HUES64 (cell line): Measurements from ENCODE around the gene NUDT22.

Source experiments
- H3K27ac ChIP-seq: 2 replicates; pipeline ENCODE4 v1.7.0; 2013; ENCODE audit warnings: low read depth, low read length, inconsistent platforms
- H3K27me3 ChIP-seq: 2 replicates; pipeline ENCODE4 v1.6.1; 2013; ENCODE audit warnings: mild to moderate bottlenecking, low read length; ENCODE audit not compliant: insufficient read depth
- H3K36me3 ChIP-seq: 2 replicates; pipeline ENCODE4 v1.6.1; 2013; ENCODE audit warnings: mild to moderate bottlenecking, low read length; ENCODE audit not compliant: insufficient read depth
- H3K4me1 ChIP-seq: 2 replicates; pipeline ENCODE4 v1.6.1; 2013; ENCODE audit warnings: mild to moderate bottlenecking, low read length, moderate library complexity; ENCODE audit not compliant: insufficient read depth
- H3K4me3 ChIP-seq: 2 replicates; pipeline ENCODE4 v1.5.1; 2013; ENCODE audit warnings: mild to moderate bottlenecking, low read length, moderate library complexity
- H3K9ac ChIP-seq: 2 replicates; pipeline ENCODE4 v1.6.1; 2013; ENCODE audit warnings: mild to moderate bottlenecking, low read depth, low read length
- H3K9me3 ChIP-seq: 2 replicates; pipeline ENCODE4 v1.6.1; 2013; ENCODE audit warnings: low read depth, low read length; ENCODE audit not compliant: insufficient read depth
- WGBS: fragments of 150-250, 120-280 bp; methylation state at CpG from one replicate; pipeline ENCODE4 v1.1.7; 2013; ENCODE audit warnings: missing lambda C conversion rate; 5-methylcytosine and 5-hydroxymethylcytosine counted together

Gene NUDT22

DNA sequence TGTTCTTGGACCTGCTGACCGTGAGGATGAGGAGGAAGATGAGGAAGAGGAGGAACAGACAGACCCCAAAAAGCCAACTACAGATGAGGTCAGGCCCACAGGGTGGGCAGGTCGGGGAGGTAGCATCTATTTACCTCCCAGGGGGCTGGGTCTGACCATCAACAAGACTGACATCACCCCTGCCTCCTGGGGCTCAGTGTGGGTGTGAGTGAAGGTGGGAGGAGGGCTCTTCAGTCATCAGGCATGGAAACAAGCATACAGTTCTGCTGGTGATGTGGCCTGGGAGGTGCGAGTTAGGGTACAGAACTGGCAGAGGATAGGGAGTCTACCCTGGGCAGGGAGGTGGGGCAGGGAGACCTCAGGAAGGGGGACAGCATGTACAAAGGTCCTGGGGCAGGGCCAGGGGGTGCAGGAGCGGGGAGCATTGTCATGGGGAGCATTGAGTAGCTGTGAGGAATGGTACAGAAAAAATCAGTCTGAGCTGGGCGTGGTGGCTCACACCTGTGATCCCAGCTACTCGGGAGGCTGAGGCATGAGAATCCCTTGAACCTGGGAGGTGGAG is 34.2 kb downstream of the NUDT22 start:
- no peaks in the 10 kb centered on the region for H3K27me3 ChIP-seq
- H3K4me1 ChIP-seq: peaks cover 4% of the 10 kb centered on the region; the same call in 1 of the 2 replicates
- H3K4me3 ChIP-seq: no peak overlapping the region
- H3K27ac ChIP-seq: no peak overlapping the region
- 93% methylated on average over 6 of the region's 6 CpGs for WGBS
- H3K36me3 ChIP-seq: peaks cover 89% of the 10 kb centered on the region
- no peaks in the 10 kb centered on the region for H3K9me3 ChIP-seq
- no peak overlapping the region for H3K9ac ChIP-seq

DNA sequence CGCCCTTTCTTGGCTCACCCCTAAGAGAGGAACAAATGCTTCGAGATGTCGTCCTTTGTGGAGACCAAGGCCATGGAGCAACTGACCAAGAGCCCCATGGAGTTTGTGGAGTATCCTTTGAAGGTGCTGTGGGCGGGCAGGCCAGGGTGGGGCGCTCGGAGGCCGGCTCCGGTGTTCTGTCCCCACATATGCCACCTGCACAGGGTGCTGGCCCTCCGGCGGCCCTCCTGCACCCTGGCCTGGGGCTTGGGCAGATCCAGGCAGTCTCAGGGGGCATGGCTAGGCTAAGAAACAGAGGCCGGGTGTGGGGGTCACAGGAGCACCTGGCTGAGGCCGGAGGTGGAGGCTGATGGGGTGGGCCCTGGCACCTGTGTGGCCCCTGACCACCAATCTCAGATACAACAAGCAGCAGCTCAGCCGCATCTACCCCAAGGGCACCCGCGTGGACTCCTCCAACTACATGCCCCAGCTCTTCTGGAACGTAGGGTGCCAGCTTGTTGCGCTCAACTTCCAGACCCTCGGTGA is 35.5 kb downstream of the NUDT22 start:
- Histone ChIP-seq H3K27me3 (no peaks in the 10 kb centered on the region), H3K36me3 (peaks cover 89% of the 10 kb centered on the region)
- 97% methylated on average over 18 of the region's 18 CpGs for WGBS

DNA sequence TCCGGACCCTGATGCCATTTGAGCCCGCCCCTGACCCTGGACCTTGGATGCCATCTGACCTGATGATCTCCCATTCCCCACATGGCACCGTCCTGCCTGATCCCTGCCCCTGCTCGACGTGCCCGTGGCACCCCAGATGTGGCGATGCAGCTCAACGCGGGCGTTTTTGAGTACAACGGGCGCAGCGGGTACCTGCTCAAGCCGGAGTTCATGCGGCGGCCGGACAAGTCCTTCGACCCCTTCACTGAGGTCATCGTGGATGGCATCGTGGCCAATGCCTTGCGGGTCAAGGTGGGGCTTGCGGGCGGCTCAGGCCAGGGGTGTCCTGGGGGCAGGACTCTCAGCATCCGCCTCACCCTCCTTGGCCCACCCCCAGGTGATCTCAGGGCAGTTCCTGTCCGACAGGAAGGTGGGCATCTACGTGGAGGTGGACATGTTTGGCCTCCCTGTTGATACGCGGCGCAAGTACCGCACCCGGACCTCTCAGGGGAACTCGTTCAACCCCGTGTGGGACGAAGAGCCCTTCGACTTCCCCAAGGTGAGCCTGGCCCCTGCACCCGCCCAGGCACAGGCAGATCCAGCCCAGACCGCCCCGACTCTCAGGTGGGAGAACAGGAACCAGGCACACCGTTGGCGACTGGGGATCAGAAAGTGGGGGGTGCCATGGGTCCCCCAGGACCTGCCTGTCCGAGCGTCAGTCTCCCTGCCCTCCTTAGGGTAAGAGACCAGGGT is 36.4 kb downstream of the NUDT22 start:
- Histone ChIP-seq H3K4me3 (no peak overlapping the region), H3K27me3 (no peaks in the 10 kb centered on the region), H3K36me3 (peaks cover 84% of the 10 kb centered on the region), H3K27ac (no peak overlapping the region), H3K9ac (no peak overlapping the region), H3K9me3 (no peaks in the 10 kb centered on the region), H3K4me1 (peaks cover 4% of the 10 kb centered on the region; the same call in 1 of the 2 replicates)
- WGBS: 96% methylated on average over 42 of the region's 42 CpGs

More for the DNA sequence above, 35.5 kb downstream of the NUDT22 start:
- no peak overlapping the region for H3K4me3 ChIP-seq
- H3K9ac ChIP-seq: no peak overlapping the region
- no peak overlapping the region for H3K27ac ChIP-seq
- H3K4me1 ChIP-seq: peaks cover 4% of the 10 kb centered on the region; the same call in 1 of the 2 replicates
- H3K9me3 ChIP-seq: no peaks in the 10 kb centered on the region

DNA sequence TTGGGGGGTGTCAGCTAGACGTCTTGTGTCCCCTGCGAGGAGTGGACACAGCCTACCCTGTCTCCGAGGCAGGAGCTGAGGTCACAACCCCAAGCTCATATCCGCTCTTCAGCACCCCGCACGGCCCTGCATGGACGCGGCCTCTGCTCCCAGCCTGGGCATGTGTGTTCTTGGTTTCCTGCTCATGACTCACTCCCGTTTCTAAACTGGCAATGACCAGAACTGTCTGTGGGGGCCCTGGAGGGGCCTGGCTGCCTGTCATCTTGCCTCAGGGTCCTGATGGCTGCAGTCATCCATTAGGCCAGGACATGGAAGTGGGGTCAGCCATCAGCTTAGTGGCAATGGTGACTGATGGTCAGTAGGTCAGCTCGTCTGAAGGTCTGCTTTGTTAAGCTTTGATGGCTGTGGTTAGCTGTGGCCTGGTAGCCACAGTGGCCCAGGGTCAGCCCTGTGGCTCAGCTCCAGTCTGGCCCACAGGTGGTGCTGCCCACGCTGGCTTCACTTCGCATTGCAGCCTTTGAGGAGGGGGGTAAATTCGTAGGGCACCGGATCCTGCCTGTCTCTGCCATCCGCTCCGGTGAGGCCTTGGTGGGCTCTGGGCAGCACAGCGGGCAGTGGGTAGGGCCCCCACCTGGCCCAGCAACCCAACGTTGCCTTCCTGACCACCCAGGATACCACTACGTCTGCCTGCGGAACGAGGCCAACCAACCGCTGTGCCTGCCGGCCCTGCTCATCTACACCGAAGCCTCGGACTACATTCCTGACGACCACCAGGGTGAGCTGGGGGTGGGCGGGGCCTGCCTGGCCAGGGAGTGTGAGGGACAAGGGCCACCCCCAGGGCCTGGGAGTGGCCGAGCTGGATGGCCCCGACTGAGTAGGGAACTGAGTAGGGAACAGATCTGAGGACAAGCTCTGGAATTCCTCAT is 37.2 kb downstream of the NUDT22 start:
- Histone ChIP-seq H3K9me3 (no peaks in the 10 kb centered on the region), H3K36me3 (peaks cover 79% of the 10 kb centered on the region), H3K4me1 (peaks cover 4% of the 10 kb centered on the region; the same call in 1 of the 2 replicates)

DNA sequence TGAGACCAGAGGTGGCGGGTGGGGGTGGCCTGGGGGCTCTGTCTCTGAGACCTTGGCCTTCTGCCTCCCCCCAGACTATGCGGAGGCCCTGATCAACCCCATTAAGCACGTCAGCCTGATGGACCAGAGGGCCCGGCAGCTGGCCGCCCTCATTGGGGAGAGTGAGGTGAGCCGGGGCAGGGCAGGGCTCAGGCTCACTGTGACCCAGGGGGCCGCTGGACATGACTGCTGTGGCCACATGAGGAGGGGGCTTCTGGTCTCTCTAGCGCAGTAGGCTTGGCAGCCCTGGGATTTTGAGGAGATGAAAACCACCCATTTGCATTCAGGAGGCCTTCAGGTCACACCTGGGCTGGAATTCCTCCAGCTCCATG is 37.9 kb downstream of the NUDT22 start:
- H3K9ac ChIP-seq: no peak overlapping the region
- WGBS: 92% methylated on average over 8 of the region's 8 CpGs
- H3K36me3 ChIP-seq: peaks cover 72% of the 10 kb centered on the region
- no peak overlapping the region for H3K4me3 ChIP-seq
- H3K9me3 ChIP-seq: no peaks in the 10 kb centered on the region
- H3K27me3 ChIP-seq: no peaks in the 10 kb centered on the region
- 0 out of 2 replicates have a peak overlapping the region, but pooled peaks have one; percentile 8 for H3K27ac ChIP-seq
- H3K4me1 ChIP-seq: peaks cover 9% of the 10 kb centered on the region; the same call in 1 of the 2 replicates

More for the DNA sequence above, 37.2 kb downstream of the NUDT22 start:
- no peak overlapping the region; the same call in 1 of the 2 replicates for H3K9ac ChIP-seq
- H3K4me3 ChIP-seq: no peak overlapping the region
- WGBS: 86% methylated on average over 29 of the region's 29 CpGs
- peak overlapping the region; percentile 55 for H3K27ac ChIP-seq
- H3K27me3 ChIP-seq: no peaks in the 10 kb centered on the region

DNA sequence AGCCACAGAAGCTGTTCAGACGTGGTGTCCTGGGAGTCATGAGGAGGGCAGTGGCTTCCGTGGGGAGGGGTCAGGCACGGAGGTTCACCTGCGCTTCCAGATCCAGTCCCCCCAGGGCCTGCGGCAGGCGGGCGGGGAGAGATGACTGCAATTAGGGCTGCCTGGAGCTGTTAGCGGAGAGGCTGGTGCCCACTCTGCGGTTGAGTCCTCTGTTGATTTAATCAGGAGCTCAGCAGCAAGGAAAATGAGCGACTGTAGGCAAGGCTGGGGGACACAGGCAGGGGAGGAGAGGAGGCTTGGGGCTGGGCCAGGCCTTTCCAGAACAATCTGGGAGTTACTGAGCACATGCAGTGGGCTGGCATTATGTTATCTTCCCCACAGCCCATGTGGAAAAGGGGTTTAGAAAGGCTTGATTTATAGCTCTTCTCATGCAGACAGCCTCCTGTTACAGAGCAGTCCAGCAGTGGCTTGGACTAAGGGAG is 38.3 kb downstream of the NUDT22 start:
- peaks cover 67% of the 10 kb centered on the region for H3K36me3 ChIP-seq
- H3K9ac ChIP-seq: no peak overlapping the region
- no peaks in the 10 kb centered on the region for H3K27me3 ChIP-seq
- 92% methylated on average over 10 of the region's 10 CpGs for WGBS
- no peak overlapping the region for H3K27ac ChIP-seq
- no peaks in the 10 kb centered on the region for H3K9me3 ChIP-seq
- peaks cover 9% of the 10 kb centered on the region; the same call in 1 of the 2 replicates for H3K4me1 ChIP-seq
- no peak overlapping the region for H3K4me3 ChIP-seq

DNA sequence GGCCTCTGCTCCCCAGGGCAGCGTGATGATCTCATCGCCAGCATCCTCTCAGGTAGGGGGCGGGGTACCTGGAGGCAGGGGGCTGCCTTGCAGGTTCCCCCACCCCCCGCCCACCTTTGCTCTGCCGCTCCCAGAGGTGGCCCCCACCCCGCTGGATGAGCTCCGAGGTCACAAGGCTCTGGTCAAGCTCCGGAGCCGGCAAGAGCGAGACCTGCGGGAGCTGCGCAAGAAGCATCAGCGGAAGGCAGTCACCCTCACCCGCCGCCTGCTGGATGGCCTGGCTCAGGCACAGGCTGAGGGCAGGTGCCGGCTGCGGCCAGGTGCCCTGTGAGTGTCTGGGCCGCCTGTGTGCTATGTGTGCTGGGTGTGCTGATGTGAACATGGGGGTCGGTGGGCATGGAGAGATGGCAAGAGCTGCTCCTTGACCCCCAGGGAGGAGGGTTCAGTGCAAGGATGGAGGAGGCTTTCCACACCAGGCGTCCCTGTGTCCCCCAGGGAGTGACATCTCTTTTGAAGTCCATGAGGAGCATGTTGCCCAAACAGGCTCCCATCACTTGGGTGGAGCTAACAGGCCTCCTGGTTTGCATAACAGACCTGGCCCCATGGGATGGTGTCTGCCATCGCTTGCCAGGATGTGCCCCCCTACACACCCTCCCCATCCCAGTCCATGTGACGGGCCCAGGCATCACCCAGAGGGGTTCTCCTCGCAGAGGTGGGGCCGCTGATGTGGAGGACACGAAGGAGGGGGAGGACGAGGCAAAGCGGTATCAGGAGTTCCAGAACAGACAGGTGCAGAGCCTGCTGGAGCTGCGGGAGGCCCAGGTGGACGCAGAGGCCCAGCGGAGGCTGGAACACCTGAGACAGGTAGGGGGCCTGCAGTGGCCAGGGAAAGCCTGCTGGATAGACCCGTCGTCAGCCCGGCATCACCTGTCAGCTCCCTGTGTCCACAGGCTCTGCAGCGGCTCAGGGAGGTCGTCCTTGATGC is 39.4 kb downstream of the NUDT22 start:
- Histone ChIP-seq H3K4me3 (no peak overlapping the region), H3K27ac (no peak overlapping the region), H3K4me1 (peaks cover 9% of the 10 kb centered on the region; the same call in 1 of the 2 replicates), H3K27me3 (no peaks in the 10 kb centered on the region), H3K9ac (no peak overlapping the region), H3K9me3 (no peaks in the 10 kb centered on the region), H3K36me3 (peaks cover 57% of the 10 kb centered on the region)
- 94% methylated on average over 35 of the region's 35 CpGs for WGBS

DNA sequence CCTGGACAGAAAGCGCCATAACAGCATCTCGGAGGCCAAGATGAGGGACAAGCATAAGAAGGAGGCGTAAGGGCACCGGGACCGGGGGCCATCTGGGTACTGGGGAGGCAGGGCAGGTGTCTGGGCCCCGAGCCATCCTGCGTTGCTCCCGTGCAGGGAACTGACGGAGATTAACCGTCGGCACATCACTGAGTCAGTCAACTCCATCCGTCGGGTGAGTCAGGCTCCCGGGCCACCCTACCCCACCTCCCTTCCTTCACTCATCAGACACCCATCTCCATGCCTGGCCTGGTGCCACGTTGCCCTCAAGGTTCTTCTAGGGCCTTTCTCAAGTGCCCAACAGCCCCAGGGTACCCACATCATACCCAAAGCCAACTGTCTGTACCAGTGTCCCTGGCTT is 40.3 kb downstream of the NUDT22 start:
- H3K9ac ChIP-seq: no peak overlapping the region
- H3K4me3 ChIP-seq: no peak overlapping the region
- H3K27me3 ChIP-seq: no peaks in the 10 kb centered on the region
- H3K36me3 ChIP-seq: peaks cover 51% of the 10 kb centered on the region
- no peaks in the 10 kb centered on the region for H3K9me3 ChIP-seq
- WGBS: 96% methylated on average over 15 of the region's 15 CpGs
- H3K27ac ChIP-seq: no peak overlapping the region
- peaks cover 9% of the 10 kb centered on the region; the same call in 1 of the 2 replicates for H3K4me1 ChIP-seq

DNA sequence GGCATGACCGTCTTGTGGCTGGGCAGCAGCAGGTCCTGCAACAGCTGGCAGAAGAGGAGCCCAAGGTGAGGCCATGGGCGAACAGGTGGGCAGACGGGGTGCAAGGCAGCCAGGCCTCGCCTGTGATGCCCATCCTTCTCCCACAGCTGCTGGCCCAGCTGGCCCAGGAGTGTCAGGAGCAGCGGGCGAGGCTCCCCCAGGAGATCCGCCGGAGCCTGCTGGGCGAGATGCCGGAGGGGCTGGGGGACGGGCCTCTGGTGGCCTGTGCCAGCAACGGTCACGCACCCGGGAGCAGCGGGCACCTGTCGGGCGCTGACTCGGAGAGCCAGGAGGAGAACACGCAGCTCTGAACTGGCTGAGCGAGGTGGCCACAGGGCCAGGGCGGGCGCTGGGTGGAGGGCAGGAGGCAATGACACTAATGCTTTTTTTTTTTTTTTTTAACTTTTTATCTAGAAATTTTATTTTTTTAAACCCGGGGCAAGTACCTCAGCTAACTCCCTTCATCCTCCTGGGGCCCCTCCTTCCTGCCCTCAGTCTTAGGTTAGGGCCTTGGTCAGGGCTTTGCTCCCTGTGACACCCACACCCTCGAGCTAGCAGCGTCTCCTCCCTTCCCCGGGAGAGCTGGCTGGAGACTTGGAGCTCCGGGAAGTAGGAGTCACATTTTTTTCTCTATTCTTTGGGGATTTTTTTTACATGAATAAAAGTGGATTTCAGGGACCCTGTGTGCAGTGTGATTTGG is 41.3 kb downstream of the NUDT22 start:
- no peak overlapping the region for H3K4me3 ChIP-seq
- H3K4me1 ChIP-seq: peaks cover 12% of the 10 kb centered on the region; the same call in 1 of the 2 replicates
- H3K9me3 ChIP-seq: no peaks in the 10 kb centered on the region
- no peak overlapping the region; the same call in 1 of the 2 replicates for H3K27ac ChIP-seq
- no peak overlapping the region for H3K9ac ChIP-seq
- WGBS: 92% methylated on average over 27 of the region's 27 CpGs
- H3K36me3 ChIP-seq: peaks cover 41% of the 10 kb centered on the region
- H3K27me3 ChIP-seq: no peaks in the 10 kb centered on the region
